HG03060 (cell line): ENCODE data around the gene ASB11.

Source experiments
- ATAC-seq: cut with Tn5 transposase; IDR thresholded peaks from one replicate; pipeline ENCODE4 v1.9.1; 2021; ENCODE audit warnings: low read depth, moderate number of reproducible peaks; ENCODE audit not compliant: unreplicated experiment

The ASB11 gene

DNA sequence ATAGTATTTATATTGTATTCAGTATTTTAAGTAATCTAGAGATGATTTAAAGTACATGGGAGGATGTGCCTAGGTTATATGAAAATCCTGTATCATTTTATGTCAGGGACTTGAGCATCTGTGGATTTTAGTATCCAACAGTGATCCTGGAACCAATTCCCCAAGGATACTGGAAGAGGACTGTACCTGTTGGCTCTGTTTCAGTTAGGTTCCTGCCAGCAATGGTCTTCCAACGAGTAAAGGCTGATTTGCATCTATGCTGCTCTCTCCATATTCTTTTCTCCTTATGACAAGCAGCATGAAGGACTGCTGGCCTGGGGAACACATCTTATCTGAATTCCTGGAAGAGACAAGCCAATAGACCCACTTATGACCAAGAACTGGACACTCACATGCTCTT lies 80.4 kb downstream of the ASB11 start:
- no peak for ATAC-seq

GRCh38 chrX:15233416-15234015 lies 81.9 kb downstream of the ASB11 start:
- ATAC-seq = no peak
